NOMO-1 treated with DMSO at 0.1 percent for 48 hours (cell line): ENCODE data around the gene XPR1.
A peak's percentile ranks its signal among the peaks of the same experiment; 100 is the strongest.

Experiments
- DNase-seq: peaks from one replicate; lab custom pipeline; 2025; ENCODE audit not compliant: unreplicated experiment; lab: John Stamatoyannopoulos, UW

Gene XPR1

GRCh38 chr1:180631766-180632325, at the start of gene XPR1:
XPR1 (plus strand) TSS chr1:180632022; CDS start chr1:180632202, 180 bp downstream.
- peak; percentile 96 for DNase-seq

GRCh38 chr1:180584869-180585268, 47.0 kb upstream of the XPR1 start:
- DNase-seq = no peak

GRCh38 chr1:180585994-180586359, 45.8 kb upstream of the XPR1 start:
- DNase-seq = no peak

GRCh38 chr1:180586671-180587155, 45.1 kb upstream of the XPR1 start:
- DNase-seq = no peak

GRCh38 chr1:180588121-180588520, 43.7 kb upstream of the XPR1 start:
- no peak for DNase-seq

GRCh38 chr1:180590889-180591288, 40.9 kb upstream of the XPR1 start:
- no peak for DNase-seq

- no peak for DNase-seq
Observed at GRCh38 chr1:180593382-180593781, 38.4 kb upstream of the XPR1 start.

GRCh38 chr1:180594723-180595122, 37.1 kb upstream of the XPR1 start:
- DNase-seq = no peak

GRCh38 chr1:180595966-180596365, 35.9 kb upstream of the XPR1 start:
- no peak for DNase-seq

- DNase-seq = no peak
Observed at GRCh38 chr1:180597520-180597919, 34.3 kb upstream of the XPR1 start.

- no peak for DNase-seq
Observed at GRCh38 chr1:180598333-180598974, 33.4 kb upstream of the XPR1 start.

- no peak for DNase-seq
Observed at GRCh38 chr1:180600343-180600742, 31.5 kb upstream of the XPR1 start.

GRCh38 chr1:180601512-180601911, 30.3 kb upstream of the XPR1 start:
- no peak for DNase-seq

- no peak for DNase-seq
Observed at GRCh38 chr1:180603223-180603849, 28.5 kb upstream of the XPR1 start.

GRCh38 chr1:180603850-180604226, 28.0 kb upstream of the XPR1 start:
- DNase-seq = no peak

- no peak for DNase-seq
Observed at GRCh38 chr1:180606155-180606554, 25.7 kb upstream of the XPR1 start.

GRCh38 chr1:180609643-180610555, 21.9 kb upstream of the XPR1 start:
- DNase-seq = peak; percentile 67

- DNase-seq = no peak
Observed at GRCh38 chr1:180610556-180611015, 21.2 kb upstream of the XPR1 start.

GRCh38 chr1:180611016-180611930, 20.5 kb upstream of the XPR1 start:
- peak; percentile 94 for DNase-seq

GRCh38 chr1:180612632-180613031, 19.2 kb upstream of the XPR1 start:
- no peak for DNase-seq
